Hepatocyte (in vitro differentiated cells): ENCODE measurements around the gene PEAR1. TPM values are rescaled to one million over a fixed set of nuclear protein-coding genes. Genes with fewer than 3 reads are reported as not detected.
"Not testable (repeated sequence)": the region's sequence is repeated elsewhere in the genome, so short reads cannot be mapped to it uniquely, and the experiment has no call there.

Experiments used
- DNase-seq: peaks from one replicate; pipeline ENCODE4 v3.0.0-alpha.2; 2016; ENCODE audit warnings: low spot score
- H2AFZ ChIP-seq: fragments of 200-600 bp; sonication (generic); 2 replicates; pipeline ENCODE4 v1.6.0; 2016; ENCODE audit warnings: antibody characterized with exemption, mild to moderate bottlenecking
- H3K27ac ChIP-seq: fragments of 200-600 bp; sonication (generic); 2 replicates; pipeline ENCODE4 v1.5.1; 2016; ENCODE audit warnings: mild to moderate bottlenecking
- H3K27me3 ChIP-seq: fragments of 200-600 bp; sonication (generic); 2 replicates; pipeline ENCODE4 v1.6.1; 2016
- H3K36me3 ChIP-seq: fragments of 200-600 bp; sonication (generic); replicated peaks from 2 replicates; pipeline ENCODE4 v1.5.1; 2016; ENCODE audit warnings: low read depth; ENCODE audit not compliant: insufficient read depth
- H3K4me1 ChIP-seq: fragments of 200-600 bp; sonication (generic); 2 replicates; pipeline ENCODE4 v1.5.1; 2016; ENCODE audit warnings: mild to moderate bottlenecking, moderate library complexity; ENCODE audit not compliant: insufficient read depth
- H3K4me2 ChIP-seq: fragments of 200-600 bp; sonication (generic); 2 replicates; pipeline ENCODE4 v1.6.0; 2016
- H3K4me3 ChIP-seq: fragments of 200-600 bp; sonication (generic); 2 replicates; pipeline ENCODE4 v1.5.1; 2016; ENCODE audit warnings: mild to moderate bottlenecking
- H3K79me2 ChIP-seq: fragments of 200-600 bp; sonication (generic); 2 replicates; pipeline ENCODE4 v1.6.0; 2017; ENCODE audit warnings: mild to moderate bottlenecking
- H3K9me2 ChIP-seq: fragments of 200-600 bp; sonication (generic); replicated peaks from 2 replicates; pipeline ENCODE4 v1.6.0; 2017; ENCODE audit warnings: mild to moderate bottlenecking; ENCODE audit not compliant: insufficient read depth
- H3K9me3 ChIP-seq: fragments of 200-600 bp; sonication (generic); 2 replicates; pipeline ENCODE4 v1.5.1; 2016; ENCODE audit warnings: low read depth, mild to moderate bottlenecking
- H4K20me1 ChIP-seq: fragments of 200-600 bp; sonication (generic); 2 replicates; pipeline ENCODE4 v1.6.0; 2016; ENCODE audit warnings: mild to moderate bottlenecking; ENCODE audit not compliant: insufficient read depth, poor library complexity, severe bottlenecking
- EZH2 ChIP-seq: fragments of 200-600 bp; sonication (generic); IDR thresholded peaks from 2 replicates; pipeline ENCODE4 v1.6.1; 2016; ENCODE audit warnings: antibody characterized with exemption, mild to moderate bottlenecking, borderline replicate concordance
- EZH2phosphoT487 ChIP-seq: fragments of 200-600 bp; sonication (generic); IDR thresholded peaks from one replicate; pipeline ENCODE4 v1.6.1; 2018; ENCODE audit warnings: antibody characterized with exemption, mild to moderate bottlenecking, low read depth, moderate library complexity; ENCODE audit not compliant: unreplicated experiment, severe bottlenecking
- WGBS: methylation state at CpG from one replicate; pipeline ENCODE4 v1.1.6; 2016; ENCODE audit warnings: low lambda C conversion rate; ENCODE audit errors: missing lambda C conversion rate; 5-methylcytosine and 5-hydroxymethylcytosine counted together
- polyA plus RNA-seq: library from polyadenylated mRNA; unstranded; fragments of >200 nt; fragmentation: Nextera tagmentation; extraction: Ambion mirVana; gene quantifications from 2 replicates; pipeline ENCODE4 v1.2.1, GENCODE V29; 2016
- total RNA-seq: library from RNA; depleted of rRNA; stranded (reverse); fragments of >200 nt; gene quantifications from 2 replicates; pipeline ENCODE4 v1.2.3, GENCODE V29; 2014
- TF ChIP-seq, protein P1 (sequence below): fragments of 200-600 bp; sonication (generic); IDR thresholded peaks from 2 replicates; pipeline ENCODE4 v1.5.1; 2016; ENCODE audit warnings: antibody characterized with exemption, mild to moderate bottlenecking; ENCODE audit not compliant: poor library complexity

The PEAR1 gene
- total and polyA plus RNA-seq, 2 experiments from 2014 or later = 5.3 to 6.3 TPM

DNA sequence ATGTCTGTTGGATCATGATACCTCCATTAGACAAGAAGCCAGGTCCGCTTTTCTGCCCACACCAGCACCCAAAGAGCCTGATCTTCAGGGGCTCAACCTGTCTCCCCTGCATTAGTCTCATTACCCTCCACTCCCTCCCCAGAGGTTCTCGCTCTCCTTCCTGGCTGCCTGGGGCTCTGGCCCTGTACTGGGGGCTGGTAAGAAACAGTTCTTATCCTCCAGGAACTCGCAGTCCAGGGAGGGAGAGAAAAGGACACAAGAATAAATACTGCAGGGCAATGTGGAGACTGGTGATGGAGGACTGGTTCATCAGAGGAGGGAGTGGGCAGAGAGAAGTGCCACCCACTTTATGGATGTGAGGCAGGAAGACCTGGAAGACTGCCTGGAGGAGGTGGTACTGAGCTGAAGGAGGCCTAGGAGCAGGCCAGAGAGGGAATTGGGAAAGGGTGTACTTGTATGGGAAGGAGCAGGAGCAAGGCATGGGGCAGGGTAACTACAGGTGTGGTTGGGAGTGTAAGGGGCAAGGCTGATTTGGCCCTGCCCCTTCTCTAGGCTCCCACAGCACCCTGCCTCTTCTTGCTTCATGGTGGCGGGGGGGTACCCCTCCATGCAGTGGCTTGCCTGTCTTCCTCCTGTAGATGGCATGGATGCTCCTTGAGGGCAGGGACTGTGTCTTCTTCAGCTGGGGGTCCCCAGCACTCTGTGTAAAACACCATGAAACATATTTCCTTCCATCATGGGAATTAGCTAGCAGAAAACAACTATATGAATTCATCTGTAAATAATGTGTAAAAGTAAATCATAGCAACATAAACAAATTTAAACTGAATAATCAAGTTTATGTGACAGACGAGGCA lies 31.9 kb downstream of the PEAR1 start:
- no peak overlapping the region for H2AFZ ChIP-seq
- H3K36me3 ChIP-seq = no peaks in the 10 kb centered on the region
- H3K4me1 ChIP-seq = peaks cover 24% of the 10 kb centered on the region
- DNase-seq = no peak
- no peak overlapping the region for H3K4me2 ChIP-seq
- no peaks in the 10 kb centered on the region for H3K79me2 ChIP-seq
- H3K4me3 ChIP-seq = no peak overlapping the region
- H4K20me1 ChIP-seq = no peaks in the 10 kb centered on the region
- TF ChIP-seq EZH2phosphoT487 (no peak), EZH2 (no peak)
- TF ChIP-seq, protein P1, sequence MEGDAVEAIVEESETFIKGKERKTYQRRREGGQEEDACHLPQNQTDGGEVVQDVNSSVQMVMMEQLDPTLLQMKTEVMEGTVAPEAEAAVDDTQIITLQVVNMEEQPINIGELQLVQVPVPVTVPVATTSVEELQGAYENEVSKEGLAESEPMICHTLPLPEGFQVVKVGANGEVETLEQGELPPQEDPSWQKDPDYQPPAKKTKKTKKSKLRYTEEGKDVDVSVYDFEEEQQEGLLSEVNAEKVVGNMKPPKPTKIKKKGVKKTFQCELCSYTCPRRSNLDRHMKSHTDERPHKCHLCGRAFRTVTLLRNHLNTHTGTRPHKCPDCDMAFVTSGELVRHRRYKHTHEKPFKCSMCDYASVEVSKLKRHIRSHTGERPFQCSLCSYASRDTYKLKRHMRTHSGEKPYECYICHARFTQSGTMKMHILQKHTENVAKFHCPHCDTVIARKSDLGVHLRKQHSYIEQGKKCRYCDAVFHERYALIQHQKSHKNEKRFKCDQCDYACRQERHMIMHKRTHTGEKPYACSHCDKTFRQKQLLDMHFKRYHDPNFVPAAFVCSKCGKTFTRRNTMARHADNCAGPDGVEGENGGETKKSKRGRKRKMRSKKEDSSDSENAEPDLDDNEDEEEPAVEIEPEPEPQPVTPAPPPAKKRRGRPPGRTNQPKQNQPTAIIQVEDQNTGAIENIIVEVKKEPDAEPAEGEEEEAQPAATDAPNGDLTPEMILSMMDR = no peak
- H3K27ac ChIP-seq = no peak overlapping the region
- 73% methylated on average over 5 of the region's 5 CpGs for WGBS
- H3K9me2 ChIP-seq = no peaks in the 10 kb centered on the region
- H3K9me3 ChIP-seq = no peaks in the 10 kb centered on the region
- H3K27me3 ChIP-seq = peaks cover 95% of the 10 kb centered on the region

DNA sequence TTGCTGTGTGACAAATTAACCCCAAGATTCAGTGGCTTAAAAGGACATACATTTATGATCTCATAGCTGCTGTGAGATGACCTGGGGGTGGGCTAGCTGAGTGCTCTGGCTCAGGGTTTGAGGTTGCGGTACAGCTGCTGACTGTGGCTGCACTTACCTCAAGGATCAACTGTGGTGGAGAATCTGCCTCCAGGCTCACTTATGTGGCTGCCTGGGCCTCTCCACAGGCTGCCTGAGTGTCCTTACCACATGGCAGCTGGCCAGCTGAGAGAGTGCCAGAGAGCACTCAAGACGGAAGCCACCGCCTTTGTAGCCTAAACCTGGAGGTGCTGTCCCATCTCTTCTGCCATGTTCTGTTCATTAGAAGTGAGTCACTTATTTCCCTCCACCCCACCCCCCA lies 32.7 kb downstream of the PEAR1 start:
- TF ChIP-seq EZH2 = no peak
- no peak for TF ChIP-seq EZH2phosphoT487
- TF ChIP-seq, protein P1 = no peak
- 43% methylated on average over 3 of the region's 3 CpGs for WGBS

DNA sequence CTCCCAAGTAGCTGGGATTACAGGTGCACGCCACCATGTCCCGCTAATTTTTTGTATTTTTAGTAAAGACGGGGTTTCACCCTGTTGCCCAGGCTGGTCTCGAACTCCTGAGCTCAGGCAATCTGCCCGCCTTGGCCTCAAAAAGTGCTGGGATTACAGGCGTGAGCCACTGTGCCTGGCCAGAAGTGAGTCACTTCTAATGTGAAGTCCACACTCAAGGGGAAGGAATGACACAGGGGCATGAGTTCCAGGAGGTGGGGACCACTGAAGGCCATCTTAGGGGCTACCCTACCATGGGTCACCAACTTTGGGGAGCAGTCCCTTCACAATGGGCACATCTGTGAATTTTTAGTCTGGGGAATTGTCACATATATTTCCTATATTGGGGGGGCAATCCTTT lies 33.2 kb downstream of the PEAR1 start:
- not testable (repeated sequence) for H3K9me3 ChIP-seq, DNase-seq, H4K20me1 ChIP-seq, H3K79me2 ChIP-seq, H3K9me2 ChIP-seq, H3K4me3 ChIP-seq, H3K4me2 ChIP-seq, H3K27ac ChIP-seq, H3K36me3 ChIP-seq, H2AFZ ChIP-seq
- H3K27me3 ChIP-seq = peaks cover 88% of the 10 kb centered on the region
- H3K4me1 ChIP-seq = peaks cover 20% of the 10 kb centered on the region
- WGBS = 80% methylated on average over 6 of the region's 6 CpGs

More for the DNA sequence above, 32.7 kb downstream of the PEAR1 start:
- H3K79me2 ChIP-seq = no peaks in the 10 kb centered on the region
- no peak overlapping the region for H3K27ac ChIP-seq
- peaks cover 93% of the 10 kb centered on the region for H3K27me3 ChIP-seq
- H2AFZ ChIP-seq = no peak overlapping the region
- no peak overlapping the region for H3K4me3 ChIP-seq
- no peaks in the 10 kb centered on the region for H4K20me1 ChIP-seq
- H3K9me3 ChIP-seq = no peaks in the 10 kb centered on the region
- peaks cover 20% of the 10 kb centered on the region for H3K4me1 ChIP-seq
- no peaks in the 10 kb centered on the region for H3K36me3 ChIP-seq
- H3K9me2 ChIP-seq = no peaks in the 10 kb centered on the region
- peak; percentile 40 for DNase-seq
- H3K4me2 ChIP-seq = no peak overlapping the region

DNA sequence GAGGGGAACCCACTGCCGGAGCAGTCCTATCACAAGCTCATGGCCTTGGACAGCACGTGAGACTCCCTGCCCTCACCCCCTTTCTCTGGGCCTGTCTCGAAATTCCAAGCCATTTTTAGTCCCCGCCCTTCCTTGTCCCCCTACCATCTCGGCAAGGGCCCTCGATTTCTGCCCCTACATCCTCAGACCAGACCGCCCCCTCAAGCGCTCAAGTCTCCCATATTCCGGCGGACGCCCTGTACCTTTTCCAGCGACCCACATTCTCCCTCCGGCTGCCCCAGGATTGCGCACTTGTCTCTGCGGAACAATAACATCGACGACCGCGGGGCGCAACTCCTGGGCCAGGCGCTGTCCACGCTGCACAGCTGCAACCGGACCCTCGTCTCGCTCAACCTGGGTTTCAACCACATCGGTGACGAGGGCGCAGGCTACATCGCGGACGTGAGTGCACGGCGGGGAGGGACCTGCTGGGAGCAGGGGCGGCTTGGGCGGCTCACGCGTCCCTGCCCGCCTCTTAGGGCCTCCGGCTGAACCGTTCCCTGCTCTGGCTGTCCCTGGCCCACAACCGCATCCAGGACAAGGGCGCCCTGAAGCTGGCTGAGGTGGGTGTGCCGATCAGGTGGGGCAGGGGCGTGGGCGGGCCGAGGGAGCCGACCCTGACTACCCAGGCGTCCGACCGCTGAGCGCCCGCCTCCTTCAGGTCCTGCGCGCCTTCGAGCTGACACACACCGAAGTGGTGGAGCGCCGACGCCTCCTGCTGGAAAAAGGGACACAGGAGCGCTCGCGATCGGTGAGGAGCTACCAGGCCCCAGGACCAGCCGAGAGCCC lies 33.9 kb downstream of the PEAR1 start:
- H3K27me3 ChIP-seq = peaks cover 80% of the 10 kb centered on the region

More for the DNA sequence above, 33.9 kb downstream of the PEAR1 start:
- Histone ChIP-seq H3K4me2 (peak overlapping the region; percentile 98), H3K79me2 (no peaks in the 10 kb centered on the region), H3K9me2 (no peaks in the 10 kb centered on the region), H3K36me3 (no peaks in the 10 kb centered on the region), H4K20me1 (no peaks in the 10 kb centered on the region), H2AFZ (no peak overlapping the region), H3K27ac (no peak overlapping the region), H3K4me1 (peaks cover 20% of the 10 kb centered on the region), H3K9me3 (no peaks in the 10 kb centered on the region), H3K4me3 (peak overlapping the region; percentile 42)
- WGBS = 4% methylated on average over 64 of the region's 64 CpGs
- DNase-seq = peak; percentile 88
- TF ChIP-seq, protein P1 = peak; percentile 76
- TF ChIP-seq EZH2 = peak; percentile 83
- TF ChIP-seq EZH2phosphoT487 = no peak
